ENCODE measurements around the gene ARHGAP23. TPM values are rescaled to one million over a fixed set of nuclear protein-coding genes. Genes with fewer than 3 reads are reported as not detected.

The ARHGAP23 gene
- total and polyA plus RNA-seq, 10 of the 15 experiments (the other 5 are each of a cell fraction or from before 2014, with no cell fraction given): 0.23 to 5.8 (median 2.1) TPM

- Histone ChIP-seq H4K20me1 (ENCODE audit: control insufficient read depth, insufficient read depth) (no peaks in the 10 kb centered on the region), H2AFZ (ENCODE audit: control insufficient read depth, low read depth, low read length) (no peak overlapping the region), H3K4me3 (no peak overlapping the region), H3K9me3 (replicated peaks; ENCODE audit: control insufficient read depth, insufficient read depth, low read length) (no peaks in the 10 kb centered on the region), H3K27ac (ENCODE audit: control insufficient read depth, insufficient read depth) (no peak overlapping the region), H3K27me3 (replicated peaks in 1 of 2; ENCODE audit: control insufficient read depth in 2 of 2, insufficient read depth in 2 of 2, low read length in 1 of 2) (peaks cover 3 to 13% of the 10 kb centered on the region in 2 experiments; a peak in 3 of 4 replicates), H3K4me1 (ENCODE audit: control insufficient read depth, insufficient read depth, low read length) (peaks cover 11% of the 10 kb centered on the region), H3K4me2 (ENCODE audit: control insufficient read depth, insufficient read depth) (0 out of 2 replicates have a peak overlapping the region, but pooled peaks have one; percentile 9), H3K9ac (ENCODE audit: control insufficient read depth, insufficient read depth, low read length) (no peak overlapping the region), H3K79me2 (ENCODE audit: control insufficient read depth, insufficient read depth, low read length) (no peaks in the 10 kb centered on the region), H3K36me3 (ENCODE audit: control insufficient read depth in 2 of 2, insufficient read depth in 2 of 2, low read length in 1 of 2) (no peaks in the 10 kb centered on the region)
- ATAC-seq (no peak), DNase-seq (ENCODE audit: low read depth, low spot score) (no peak), FAIRE-seq (no peak)
- ChIA-PET RAD21 (ENCODE audit: unreplicated experiment) (no interaction called here), CTCF (interaction anchor here (1.4 kb wide), 1 partner anchor 24 kb away, joined by 4 read pairs; no protein-coding TSS in a partner anchor), SMC1A (ENCODE audit: uncharacterized antibody, unreplicated experiment) (no interaction called here), POLR2A (interaction anchor here (0.6 kb wide), 1 partner anchor 68 kb away, joined by 3 read pairs; no protein-coding TSS in a partner anchor)
- in situ Hi-C loops (cut with MboI): no loop called here
- 54% methylated on average over 10 of the region's 10 CpGs for WGBS (ENCODE audit: insufficient coverage, insufficient replicate concordance, low lambda C conversion rate, missing lambda C conversion rate)
- intact Hi-C loops (cut with micrococcal nuclease; ENCODE audit: unreplicated experiment): no loop called here
- no TSS peak for BruUV-seq (replicated peaks)
- TF ChIP-seq SMAD5 (IDR thresholded peaks at IDR 0.05; ENCODE audit: low read depth) (no peak), MXI1 (IDR thresholded peaks at IDR 0.05; ENCODE audit: low read depth, low read length) (no peak), MTA3 (IDR thresholded peaks at IDR 0.05; ENCODE audit: borderline replicate concordance, low read length) (no peak), BCL3 (IDR thresholded peaks at IDR 0.05; ENCODE audit: borderline replicate concordance, insufficient read depth, low read depth, low read length, poor library complexity, severe bottlenecking) (no peak), KDM1A (IDR thresholded peaks at IDR 0.05; ENCODE audit: borderline replicate concordance) (no peak), SUZ12 (IDR thresholded peaks at IDR 0.05; ENCODE audit: unreplicated experiment) (no peak), CHD4 (IDR thresholded peaks at IDR 0.05) (no peak)
Observed at GRCh38 chr17:38451030-38451839, 23.0 kb downstream of the ARHGAP23 start.
